WTC11 (cell line): Measurements from ENCODE around the gene TRIM9. TPM values are rescaled to one million over a fixed set of nuclear protein-coding genes. Genes with fewer than 3 reads are reported as not detected.

Experiments
- ATAC-seq: fragments of 200-7000 bp; cut with Tn5 transposase; 2 replicates; pipeline ENCODE4 v1.10.0; 2021; ENCODE audit warnings: mild to moderate bottlenecking, moderate library complexity
- CTCF ChIA-PET: fragments of 300-600 bp; sonication (Branson Sonifier 250); formaldehyde crosslinking; loops from one replicate; lab custom pipeline; 2021; ENCODE audit warnings: antibody characterized with exemption; lab: Charles Lee
- POLR2A ChIA-PET: fragments of 350-600 bp; sonication (Branson Sonifier 250); formaldehyde crosslinking; loops from one replicate; lab custom pipeline; 2021; ENCODE audit warnings: antibody characterized with exemption; lab: Charles Lee
- DNase-seq: peaks from one replicate; pipeline ENCODE4 v3.0.0; 2021; ENCODE audit warnings: low spot score
- H3K27ac Mint-ChIP-seq: 2 replicates; pipeline ENCODE4 v1.8.0; 2021; ENCODE audit warnings: mixed read lengths
- H3K27me3 Mint-ChIP-seq: 2 replicates; pipeline ENCODE4 v1.8.0; 2021; ENCODE audit warnings: low read depth, mild to moderate bottlenecking, moderate library complexity, mixed read lengths
- H3K36me3 Mint-ChIP-seq: 2 replicates; pipeline ENCODE4 v1.8.0; 2021; ENCODE audit warnings: mixed read lengths
- H3K4me1 Mint-ChIP-seq: 2 replicates; pipeline ENCODE4 v1.8.0; 2022; ENCODE audit warnings: mixed read lengths
- H3K4me3 Mint-ChIP-seq: 2 replicates; pipeline ENCODE4 v1.8.0; 2021; ENCODE audit warnings: mild to moderate bottlenecking, moderate library complexity, mixed read lengths
- H3K9me3 Mint-ChIP-seq: 2 replicates; pipeline ENCODE4 v1.8.0; 2021; ENCODE audit warnings: mixed read lengths
- ATF3 ChIP-seq: sonication (generic); formaldehyde crosslinking; conservative IDR thresholded peaks from 2 replicates; pipeline ENCODE4 v1.8.1; 2022; ENCODE audit warnings: mild to moderate bottlenecking, missing genetic modification reagents
- ATF6 ChIP-seq: sonication (generic); formaldehyde crosslinking; IDR thresholded peaks from 2 replicates; pipeline ENCODE4 v1.8.1; 2023; ENCODE audit warnings: mild to moderate bottlenecking, missing genetic modification reagents
- E2F1 ChIP-seq: sonication (generic); formaldehyde crosslinking; IDR thresholded peaks from 2 replicates; pipeline ENCODE4 v1.8.0; 2022; ENCODE audit warnings: mild to moderate bottlenecking, missing genetic modification reagents
- FOXP4 ChIP-seq: sonication (generic); formaldehyde crosslinking; IDR thresholded peaks from 2 replicates; pipeline ENCODE4 v1.8.0; 2022; ENCODE audit warnings: mild to moderate bottlenecking, missing genetic modification reagents
- MLX ChIP-seq: sonication (generic); formaldehyde crosslinking; IDR thresholded peaks from 2 replicates; pipeline ENCODE4 v1.8.1; 2023; ENCODE audit warnings: mild to moderate bottlenecking, missing genetic modification reagents, moderate library complexity
- NR3C1 ChIP-seq: sonication (generic); formaldehyde crosslinking; conservative IDR thresholded peaks from 2 replicates; pipeline ENCODE4 v1.8.1; 2023; ENCODE audit warnings: low read depth, mild to moderate bottlenecking, missing genetic modification reagents
- PREB ChIP-seq: sonication (generic); formaldehyde crosslinking; IDR thresholded peaks from 2 replicates; pipeline ENCODE4 v1.8.1; 2022; ENCODE audit warnings: mild to moderate bottlenecking, missing genetic modification reagents, moderate library complexity, borderline replicate concordance
- SMAD3 ChIP-seq: sonication (generic); formaldehyde crosslinking; IDR thresholded peaks from 2 replicates; pipeline ENCODE4 v1.8.0; 2022; ENCODE audit warnings: missing genetic modification reagents, mild to moderate bottlenecking, borderline replicate concordance
- TEAD1 ChIP-seq: sonication (generic); formaldehyde crosslinking; IDR thresholded peaks from 2 replicates; pipeline ENCODE4 v1.8.0; 2022; ENCODE audit warnings: mild to moderate bottlenecking, missing genetic modification reagents
- TEAD4 ChIP-seq: sonication (generic); formaldehyde crosslinking; IDR thresholded peaks from 2 replicates; pipeline ENCODE4 v1.8.0; 2022; ENCODE audit warnings: mild to moderate bottlenecking, missing genetic modification reagents
- USF2 ChIP-seq: sonication (generic); formaldehyde crosslinking; IDR thresholded peaks from 2 replicates; pipeline ENCODE4 v1.8.1; 2023; ENCODE audit warnings: mild to moderate bottlenecking, missing genetic modification reagents, moderate library complexity
- ZNF263 ChIP-seq: sonication (generic); formaldehyde crosslinking; IDR thresholded peaks from 2 replicates; pipeline ENCODE4 v1.8.1; 2022; ENCODE audit warnings: low read depth, mild to moderate bottlenecking, moderate library complexity, missing genetic modification reagents
- ZNF425 ChIP-seq: fragments of 250-450 bp; sonication (Bioruptor Pico); conservative IDR thresholded peaks from 2 replicates; pipeline ENCODE4 v1.9.0; 2021; ENCODE audit warnings: mild to moderate bottlenecking
- ZNF671 ChIP-seq: fragments of 250-450 bp; sonication (Bioruptor Pico); IDR thresholded peaks from 2 replicates; pipeline ENCODE4 v1.8.0; 2021; ENCODE audit warnings: mild to moderate bottlenecking
- total RNA-seq: library from RNA; stranded (reverse); gene quantifications from 3 replicates; pipeline ENCODE4 v1.2.3, GENCODE V29; 2021

The TRIM9 gene
- total RNA-seq, 1 experiment from 2014 or later, result 4.0 TPM

- TF ChIP-seq SMAD3 (no peak), E2F1 (CRISPR knock-in tag) (no peak)
Measured at GRCh38 chr14:50984036-50984710, 110.7 kb downstream of the TRIM9 start (continued).

- no peaks in the 10 kb centered on the region for H3K36me3 Mint-ChIP-seq
- ChIA-PET CTCF (no interaction called here), POLR2A (no interaction called here)
Measured at GRCh38 chr14:50979941-50980850, 114.7 kb downstream of the TRIM9 start.

GRCh38 chr14:50978888-50979287 lies 116.0 kb downstream of the TRIM9 start:
- no peak overlapping the region for H3K4me3 Mint-ChIP-seq
- H3K36me3 Mint-ChIP-seq, result no peaks in the 10 kb centered on the region
- peaks cover 10% of the 10 kb centered on the region for H3K4me1 Mint-ChIP-seq
- DNase-seq (no peak), ATAC-seq (no peak)
- H3K9me3 Mint-ChIP-seq, result no peaks in the 10 kb centered on the region
- POLR2A ChIA-PET, result no interaction called here
- CTCF ChIA-PET, result no interaction called here
- TF ChIP-seq TEAD1 (CRISPR knock-in tag) (no peak), ZNF425 (no peak), NR3C1 (CRISPR knock-in tag) (no peak), ATF3 (CRISPR knock-in tag) (no peak), USF2 (CRISPR knock-in tag) (no peak), FOXP4 (no peak), ATF6 (no peak), TEAD4 (CRISPR knock-in tag) (no peak), ZNF671 (CRISPR knock-in tag) (no peak), PREB (CRISPR knock-in tag) (no peak), MLX (CRISPR knock-in tag) (no peak)
- H3K27me3 Mint-ChIP-seq, result no peaks in the 10 kb centered on the region; the same call in 1 of the 2 replicates
- no peak overlapping the region for H3K27ac Mint-ChIP-seq

More at GRCh38 chr14:50979941-50980850, 114.7 kb downstream of the TRIM9 start:
- DNase-seq, result no peak
- Mint-ChIP-seq H3K9me3 (no peaks in the 10 kb centered on the region), H3K27ac (no peak overlapping the region), H3K4me1 (peaks cover 23% of the 10 kb centered on the region), H3K4me3 (no peak overlapping the region), H3K27me3 (no peaks in the 10 kb centered on the region; the same call in 1 of the 2 replicates)
- no peak for ATAC-seq
- TF ChIP-seq ATF3 (CRISPR knock-in tag) (no peak), ZNF263 (CRISPR knock-in tag) (no peak), USF2 (CRISPR knock-in tag) (no peak)
